ENCODE measurements around the gene HHATL. TPM values are rescaled to one million over a fixed set of nuclear protein-coding genes. Genes with fewer than 3 reads are reported as not detected.

HHATL gene
- total RNA-seq, 2 donors from 2014 or later, result 0.28 TPM; not detected in 1

DNA sequence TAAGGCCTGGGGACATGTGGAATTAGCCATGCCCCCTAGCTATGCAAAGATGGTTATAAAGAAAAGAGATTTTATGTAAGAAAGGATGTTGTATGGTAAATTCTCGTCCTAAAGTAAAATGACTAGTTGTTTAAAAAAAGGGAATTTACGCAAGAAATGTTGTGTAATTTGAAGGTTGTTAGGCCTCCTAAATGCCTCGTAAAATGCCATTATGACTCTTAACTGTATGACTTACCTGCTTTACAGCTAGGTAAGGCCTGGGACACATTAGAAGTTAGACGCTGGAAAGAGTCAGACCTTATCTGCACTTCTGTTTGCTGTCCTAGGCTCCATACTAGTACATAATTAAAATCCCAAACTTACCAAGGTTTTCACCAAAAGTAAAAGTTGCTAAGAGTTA is 17.5 kb upstream of the HHATL start:
- DNase-seq (no peak), ATAC-seq (peak; percentile 70)
- intact Hi-C loops (cut with DNase I, micrococcal nuclease), result no loop called here

DNA sequence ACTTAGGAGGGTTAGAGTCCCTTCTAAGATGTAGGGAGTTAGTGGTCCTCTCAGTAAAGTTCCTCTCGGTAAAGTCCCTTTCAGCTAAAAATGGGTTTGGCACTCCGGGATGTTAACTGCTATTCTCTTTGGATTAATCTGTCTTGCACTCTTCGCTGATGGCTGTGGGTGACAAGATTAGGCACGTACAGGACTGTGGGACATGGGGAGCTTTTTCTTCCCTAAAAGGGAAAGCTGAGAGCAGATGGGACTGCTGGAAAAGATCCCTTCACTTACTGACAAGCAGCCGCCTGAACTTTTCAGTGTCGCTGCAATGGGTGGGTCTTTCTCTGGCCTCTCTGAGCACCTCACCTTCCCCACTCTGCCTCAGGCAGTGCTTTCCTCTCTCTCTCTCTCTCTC is 16.4 kb upstream of the HHATL start:
- DNase-seq (no peak), ATAC-seq (no peak)
- intact Hi-C loops (cut with DNase I, micrococcal nuclease), result no loop called here

DNA sequence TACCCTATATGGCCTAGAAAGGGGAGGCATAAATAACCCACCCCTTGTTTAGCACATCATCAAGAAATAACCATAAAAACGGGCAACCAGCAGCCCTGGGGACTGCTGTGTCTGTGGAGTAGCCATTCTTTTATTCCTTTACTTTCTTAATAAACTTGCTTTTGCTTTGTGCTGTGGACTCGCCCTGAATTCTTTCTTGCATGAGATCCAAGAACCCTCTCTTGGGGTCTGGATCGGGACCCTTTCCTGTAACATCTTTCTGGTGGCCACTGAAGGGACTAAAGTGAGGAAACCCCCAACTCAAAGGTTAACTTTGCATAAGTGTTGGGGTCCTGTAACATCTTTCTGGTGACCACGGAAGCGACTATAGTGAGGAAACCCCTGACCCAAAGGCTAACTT is 15.7 kb upstream of the HHATL start:
- intact Hi-C loops (cut with DNase I, micrococcal nuclease), result no loop called here
- DNase-seq (no peak), ATAC-seq (no peak)

DNA sequence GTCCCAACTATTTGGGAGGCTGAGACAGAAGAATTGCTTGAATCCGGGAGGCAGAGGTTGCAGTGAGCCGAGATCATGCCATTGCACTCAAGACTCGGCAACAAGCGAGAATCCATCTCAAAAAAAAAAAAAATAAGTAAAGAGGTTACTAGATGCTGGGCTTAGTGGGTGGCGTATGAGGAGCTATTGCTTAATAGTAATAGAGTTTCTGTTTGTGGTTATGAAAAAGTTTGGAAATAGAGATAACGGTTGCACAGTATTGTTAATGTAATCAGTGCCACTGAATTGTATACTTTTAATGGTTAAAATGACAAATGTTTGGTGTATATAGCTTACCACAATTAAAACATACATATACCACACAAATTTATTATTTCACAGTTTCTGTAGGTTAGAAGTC is 14.7 kb upstream of the HHATL start:
- DNase-seq (no peak), ATAC-seq (no peak)
- intact Hi-C loops (cut with DNase I, micrococcal nuclease), result no loop called here

DNA sequence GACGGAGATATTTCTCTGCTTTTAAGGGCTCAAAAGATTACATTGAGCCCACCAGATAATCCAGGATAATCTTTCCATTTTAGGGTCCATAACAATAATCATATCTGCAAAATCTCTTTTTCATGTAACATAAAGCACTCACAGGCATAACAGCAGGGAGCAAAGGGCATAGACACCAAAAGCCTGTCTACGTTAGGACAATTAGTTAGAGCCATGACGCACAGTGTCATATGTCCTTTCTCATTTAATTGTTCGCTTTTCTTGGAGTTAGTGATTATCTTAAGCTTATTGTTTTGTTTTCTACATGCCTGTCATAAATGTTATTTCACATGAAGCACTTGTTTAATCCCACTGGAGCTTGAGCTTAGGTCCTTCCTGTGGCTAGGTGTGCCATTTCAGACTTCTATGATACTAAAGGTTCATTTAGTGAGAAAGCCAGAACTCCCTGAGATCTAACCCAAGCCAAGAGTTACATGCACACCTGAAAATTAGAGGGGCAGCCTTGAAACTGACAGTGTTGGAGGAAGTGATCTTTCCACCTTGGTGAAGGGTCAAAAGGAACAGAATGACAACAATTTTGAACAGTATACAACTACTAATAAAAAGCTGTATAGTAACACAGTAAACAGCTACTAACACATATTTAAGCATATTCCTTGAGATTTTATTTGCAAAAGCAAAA is 11.7 kb upstream of the HHATL start:
- DNase-seq, result no peak
- intact Hi-C loops (cut with DNase I, micrococcal nuclease), result no loop called here

DNA sequence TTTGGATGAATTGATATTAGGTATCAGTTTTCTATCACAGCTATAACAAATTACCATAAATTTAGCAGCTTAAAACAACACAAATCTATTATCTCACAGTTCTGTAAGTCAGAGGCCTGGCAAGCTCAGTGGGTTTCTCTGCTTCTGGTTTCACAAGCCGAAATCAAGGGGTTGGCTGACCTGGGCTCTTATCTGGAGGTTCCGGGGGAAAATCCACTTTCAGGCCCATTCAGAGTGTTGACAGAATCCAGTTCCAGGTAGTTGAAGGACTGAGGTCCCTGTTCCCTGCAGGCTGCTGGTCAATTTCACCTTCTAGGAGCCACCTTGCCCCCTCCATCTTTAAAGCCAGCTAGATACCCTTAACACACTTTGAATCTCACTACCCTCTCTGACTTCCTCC is 11.1 kb upstream of the HHATL start:
- ATAC-seq, result no peak
- no peak for DNase-seq
- intact Hi-C loops (cut with DNase I, micrococcal nuclease), result no loop called here

More for the DNA sequence above, 11.7 kb upstream of the HHATL start:
- peak; percentile 37 for ATAC-seq

DNA sequence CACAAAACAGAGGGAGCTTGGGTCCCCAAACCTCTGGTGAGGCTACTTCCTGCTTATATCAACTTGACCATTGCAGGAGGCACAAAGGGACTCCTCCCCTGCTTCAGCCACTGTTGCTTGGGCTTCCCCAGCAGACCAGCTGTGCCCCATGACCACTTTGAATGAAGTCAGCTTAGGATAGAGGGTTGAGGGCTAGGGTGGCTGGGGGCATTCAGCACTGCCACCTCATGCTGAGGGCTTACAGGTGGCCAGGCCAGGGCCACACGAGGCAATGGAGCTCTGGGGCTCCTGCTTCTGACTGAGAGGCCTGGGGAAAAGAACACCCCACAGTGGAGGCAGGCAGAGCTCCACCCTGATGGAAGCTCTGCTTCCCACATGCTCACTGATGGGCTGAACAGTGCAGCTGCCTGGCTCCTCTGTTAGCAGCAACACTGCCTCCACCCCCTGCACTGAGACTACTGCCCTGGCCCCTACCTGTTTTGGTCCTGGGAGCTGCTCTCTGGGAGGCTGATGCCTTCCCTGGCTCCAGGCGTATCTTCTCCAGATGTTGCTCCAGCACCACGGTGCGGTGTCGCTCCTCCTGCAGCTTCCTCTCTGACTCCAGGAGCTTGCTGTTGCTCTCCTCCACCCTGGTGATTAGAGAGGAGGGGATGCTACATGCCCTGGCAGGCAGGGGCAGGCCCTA is 10.2 kb upstream of the HHATL start:
- intact Hi-C loops (cut with DNase I, micrococcal nuclease), result no loop called here
- no peak for DNase-seq

DNA sequence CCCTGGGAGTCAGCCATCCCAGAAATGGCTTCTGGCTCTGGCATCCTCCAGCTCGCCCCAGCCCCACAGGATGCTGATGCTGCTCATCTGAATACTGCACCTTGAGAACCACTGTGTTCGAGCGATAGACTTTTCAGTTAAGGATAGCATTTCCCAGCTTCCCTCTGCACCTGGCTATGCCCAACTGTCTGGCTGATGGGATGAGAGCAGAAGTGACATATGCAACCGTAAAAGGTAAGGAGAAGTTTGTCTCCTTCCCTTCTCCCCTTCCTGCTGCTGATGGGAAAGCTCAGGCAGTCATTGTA is 9.7 kb upstream of the HHATL start:
- DNase-seq (no peak), ATAC-seq (no peak)
- intact Hi-C loops (cut with DNase I, micrococcal nuclease), result no loop called here

More for the DNA sequence above, 10.2 kb upstream of the HHATL start:
- ATAC-seq, result no peak

DNA sequence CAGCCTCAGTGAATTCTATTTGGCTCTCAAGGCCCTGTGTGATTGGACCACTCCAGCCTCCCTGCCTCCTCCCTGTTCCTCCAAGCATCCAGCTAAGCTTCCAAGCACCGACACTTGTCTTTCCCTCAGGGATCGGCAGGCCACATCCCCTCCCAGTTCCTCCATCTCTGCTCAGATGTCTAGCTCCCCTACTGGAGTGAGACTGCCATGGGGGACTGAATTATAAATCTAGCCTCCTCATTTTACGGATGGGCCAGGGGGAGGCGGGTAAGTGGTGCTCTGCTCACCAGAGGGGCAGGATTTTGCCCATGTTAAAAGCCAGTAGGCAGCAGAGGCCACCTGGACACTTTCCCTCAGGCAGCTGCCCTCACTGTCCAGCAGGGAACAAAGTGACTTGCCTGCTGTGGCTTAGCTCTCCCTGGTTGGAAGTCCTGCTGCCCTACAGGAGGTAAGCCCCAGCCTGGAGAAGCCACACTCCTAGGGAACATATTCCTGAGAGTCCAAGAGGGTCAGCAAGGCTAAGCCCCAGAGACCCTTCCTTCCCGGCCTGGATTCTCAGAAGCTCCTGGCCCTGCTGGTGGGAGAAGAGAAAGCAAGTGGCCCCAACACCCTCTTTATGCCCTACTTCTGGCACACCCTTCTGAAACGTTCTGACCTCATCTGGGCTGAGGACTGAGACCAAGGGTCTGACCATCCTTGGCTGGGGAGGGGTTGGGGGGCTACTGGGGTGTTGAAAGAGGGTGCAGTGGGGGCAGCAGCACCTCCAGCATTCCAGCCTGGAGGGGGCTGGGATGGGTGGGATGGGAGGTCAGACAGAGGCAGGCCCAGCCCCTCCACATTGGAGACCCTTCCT is 9.1 kb upstream of the HHATL start:
- ATAC-seq (no peak), DNase-seq (peak in 1 of 2 donors; percentile 12)
- intact Hi-C loops (cut with DNase I, micrococcal nuclease), result no loop called here

DNA sequence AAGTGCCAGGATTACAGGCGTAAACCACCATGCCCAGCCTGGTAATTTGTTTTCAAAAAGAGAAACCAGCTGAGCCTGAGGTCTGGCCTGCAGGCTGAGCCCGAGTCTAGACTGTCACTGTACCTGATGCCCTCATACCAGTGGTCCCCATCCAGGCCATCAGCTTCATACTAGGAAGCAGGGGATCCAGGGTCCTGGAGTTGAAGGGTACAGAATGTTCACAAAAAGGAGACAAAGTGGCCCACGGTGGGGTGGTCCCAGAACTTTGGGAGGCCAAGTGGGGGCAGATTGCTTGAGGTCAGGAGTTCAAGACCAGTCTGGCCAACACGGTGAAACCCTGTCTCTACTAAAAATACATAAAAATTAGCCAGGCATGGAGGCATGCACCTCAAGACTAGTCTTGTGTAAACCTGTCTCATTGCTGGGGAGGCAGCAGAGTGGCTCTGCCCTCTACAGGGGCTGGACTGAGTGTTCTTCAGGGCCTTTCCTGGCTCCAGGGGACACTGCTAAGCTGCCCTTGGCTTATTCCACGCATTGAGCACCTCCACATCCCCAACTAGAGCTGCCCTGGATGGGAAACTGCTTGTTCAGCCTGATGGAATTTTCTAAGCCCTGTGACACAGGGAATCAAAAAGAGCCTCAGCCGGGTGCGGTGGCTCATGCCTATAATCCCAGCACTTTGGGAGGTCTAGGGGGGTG is 7.9 kb upstream of the HHATL start:
- ATAC-seq, result no peak
- no peak for DNase-seq
- intact Hi-C loops (cut with DNase I, micrococcal nuclease), result no loop called here

DNA sequence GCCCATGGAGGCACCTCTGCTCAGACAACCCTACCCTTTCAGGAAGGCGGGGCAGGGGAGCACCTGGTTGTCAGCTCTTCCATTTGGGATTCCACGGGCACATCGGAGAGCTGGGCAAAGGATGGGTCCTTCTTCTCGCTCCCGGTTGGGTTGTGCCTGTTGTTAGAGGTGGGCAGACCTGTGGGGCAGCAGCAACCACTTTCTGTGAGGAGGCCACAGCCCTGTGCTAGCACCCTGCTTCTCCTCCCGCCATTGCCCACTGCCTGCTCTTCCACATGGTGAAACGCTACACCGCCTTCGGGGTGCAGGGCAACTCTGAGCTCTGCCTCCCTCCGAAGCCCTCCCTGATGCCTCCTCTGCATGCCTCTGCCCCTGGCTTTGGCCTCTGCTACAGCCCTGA is 7.0 kb upstream of the HHATL start:
- no peak for ATAC-seq
- no peak for DNase-seq
- intact Hi-C loops (cut with DNase I, micrococcal nuclease), result no loop called here

DNA sequence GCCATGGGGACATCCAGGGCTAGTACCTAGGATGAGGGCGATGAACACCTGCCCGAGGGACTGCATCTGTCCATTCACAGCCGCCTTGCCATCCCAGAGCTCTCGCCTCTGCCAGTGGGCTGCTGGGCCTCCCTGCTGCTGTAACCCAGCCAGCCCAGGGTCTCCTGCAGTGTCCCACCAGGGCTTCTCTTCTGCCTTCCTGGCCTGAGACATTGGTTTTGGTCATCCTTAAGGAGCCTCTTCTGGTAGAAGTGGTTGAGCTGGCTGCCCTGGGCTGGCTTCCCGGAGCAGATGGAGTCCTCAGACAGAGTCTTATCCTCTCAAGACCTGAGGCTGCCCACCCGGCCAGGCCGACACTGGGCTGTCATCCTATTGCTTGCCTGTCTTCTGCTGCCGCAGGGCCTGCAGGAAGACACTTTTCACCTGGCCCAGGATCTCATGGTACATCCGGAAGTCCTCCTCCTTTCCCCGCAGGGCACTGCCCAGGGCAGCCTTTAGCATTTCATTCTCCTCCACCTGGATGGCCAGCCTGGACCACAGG is 6.1 kb upstream of the HHATL start:
- DNase-seq, result peak in 1 of 2 donors; percentile 12
- no peak for ATAC-seq
- intact Hi-C loops (cut with DNase I, micrococcal nuclease), result no loop called here

DNA sequence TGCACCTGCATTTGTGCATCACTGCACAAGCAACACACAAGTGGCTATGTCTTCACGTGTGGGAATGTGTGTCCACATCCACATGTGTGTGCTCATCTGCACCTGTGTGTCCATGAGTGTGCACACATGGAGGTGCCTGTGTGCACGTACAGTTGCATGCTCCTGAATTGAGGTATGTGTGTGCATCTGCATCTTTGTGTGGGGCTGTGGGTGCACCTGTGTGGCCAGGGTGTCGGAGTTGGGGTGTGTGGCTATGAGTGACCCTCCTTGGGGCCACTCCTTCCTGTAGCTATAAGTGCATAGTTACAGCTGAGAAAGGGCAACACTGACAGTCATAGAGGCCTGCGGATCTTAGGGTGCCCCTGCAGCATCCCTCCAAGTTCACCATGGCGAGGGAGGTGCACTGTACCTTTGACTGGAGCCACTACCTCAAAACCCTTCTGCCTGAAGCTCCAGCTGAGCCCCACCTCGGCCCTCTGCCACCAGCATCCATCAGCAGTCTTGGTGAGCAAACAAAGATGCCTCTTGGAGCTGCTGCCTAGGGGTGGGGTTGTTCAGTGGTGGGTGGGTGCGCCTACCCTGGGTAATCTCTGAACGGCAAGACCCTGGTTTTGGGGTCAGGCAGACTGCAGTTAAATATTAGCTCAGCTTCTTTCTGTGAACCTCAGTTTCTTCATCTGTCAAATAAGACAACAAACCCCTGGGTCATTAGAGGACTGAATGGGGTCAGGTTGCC is 5.2 kb upstream of the HHATL start:
- no peak for DNase-seq
- intact Hi-C loops (cut with DNase I, micrococcal nuclease), result no loop called here
- ATAC-seq, result no peak

DNA sequence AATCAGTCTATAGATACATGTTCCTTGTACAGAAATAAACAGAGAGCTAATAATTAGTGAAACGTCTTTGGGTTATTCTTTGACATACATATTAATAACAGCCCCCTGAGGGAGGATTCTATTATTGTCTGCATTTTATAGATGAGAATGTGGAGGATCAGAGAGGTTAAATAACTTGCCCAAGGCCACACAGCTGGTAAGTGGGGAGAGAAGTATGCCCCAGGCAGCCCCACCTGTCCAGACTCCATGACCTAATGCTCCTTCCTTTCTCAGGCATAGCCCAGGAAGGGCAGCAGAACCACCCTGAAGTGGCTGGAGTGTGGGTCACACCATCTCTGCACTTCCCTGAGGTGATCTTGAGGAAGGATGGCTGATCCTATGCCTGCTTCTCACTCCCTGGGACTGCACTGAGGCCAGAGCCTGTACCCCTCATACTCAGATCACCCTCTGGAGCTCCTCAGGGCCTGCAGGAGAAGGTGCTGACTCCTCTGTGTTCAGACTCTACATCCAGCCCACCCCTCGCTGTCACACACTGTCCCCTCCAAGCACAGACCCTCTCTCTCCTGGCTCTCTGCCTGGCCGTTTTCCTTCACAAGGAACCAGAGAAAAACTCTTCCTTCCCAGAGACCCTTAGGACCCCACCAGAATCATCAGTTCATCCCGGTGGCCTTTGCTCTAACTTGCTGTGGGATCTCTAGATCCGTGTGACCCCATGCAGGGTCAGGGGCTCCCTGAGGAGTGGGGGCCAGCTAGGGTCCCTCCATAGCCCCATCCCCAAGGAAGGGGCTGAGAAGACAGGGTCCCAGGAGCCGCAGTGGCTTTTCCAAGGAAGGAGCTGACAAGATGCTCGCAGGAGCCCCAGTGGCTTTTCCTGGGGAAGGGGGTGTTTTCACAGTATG is 4.4 kb upstream of the HHATL start:
- intact Hi-C loops (cut with DNase I, micrococcal nuclease), result no loop called here
- DNase-seq (no peak), ATAC-seq (no peak)

DNA sequence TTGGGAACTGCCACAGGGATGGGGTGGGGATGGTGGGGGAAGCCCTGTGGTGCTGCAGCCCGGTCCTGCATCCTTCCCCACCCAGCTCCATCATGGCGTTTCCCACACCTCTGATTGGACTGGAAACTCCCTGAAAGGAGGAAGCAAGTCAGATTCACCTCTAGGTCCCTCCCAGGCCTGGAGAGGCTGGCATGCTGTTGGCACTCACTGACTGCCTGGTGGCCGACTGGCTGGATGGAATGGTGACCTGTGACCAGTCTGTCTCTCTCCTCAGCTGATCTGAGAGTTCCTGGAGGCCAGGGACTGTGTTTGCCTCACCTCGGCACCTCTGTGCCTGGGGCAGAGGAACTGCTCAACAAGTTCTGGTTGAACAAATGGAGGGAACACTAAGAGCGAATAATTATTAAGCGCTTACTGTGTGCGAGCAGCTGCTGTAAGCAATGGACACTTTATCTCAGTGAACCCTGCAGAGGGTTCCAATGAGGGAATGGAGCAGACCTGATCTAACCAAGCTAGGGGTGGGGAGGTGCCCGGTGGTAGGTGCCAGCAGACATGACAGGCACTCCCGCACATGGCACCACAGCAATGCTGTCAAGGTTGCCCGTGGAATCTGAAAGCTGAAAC is 3.5 kb upstream of the HHATL start:
- ATAC-seq (no peak), DNase-seq (no peak)
- intact Hi-C loops (cut with DNase I, micrococcal nuclease), result no loop called here

DNA sequence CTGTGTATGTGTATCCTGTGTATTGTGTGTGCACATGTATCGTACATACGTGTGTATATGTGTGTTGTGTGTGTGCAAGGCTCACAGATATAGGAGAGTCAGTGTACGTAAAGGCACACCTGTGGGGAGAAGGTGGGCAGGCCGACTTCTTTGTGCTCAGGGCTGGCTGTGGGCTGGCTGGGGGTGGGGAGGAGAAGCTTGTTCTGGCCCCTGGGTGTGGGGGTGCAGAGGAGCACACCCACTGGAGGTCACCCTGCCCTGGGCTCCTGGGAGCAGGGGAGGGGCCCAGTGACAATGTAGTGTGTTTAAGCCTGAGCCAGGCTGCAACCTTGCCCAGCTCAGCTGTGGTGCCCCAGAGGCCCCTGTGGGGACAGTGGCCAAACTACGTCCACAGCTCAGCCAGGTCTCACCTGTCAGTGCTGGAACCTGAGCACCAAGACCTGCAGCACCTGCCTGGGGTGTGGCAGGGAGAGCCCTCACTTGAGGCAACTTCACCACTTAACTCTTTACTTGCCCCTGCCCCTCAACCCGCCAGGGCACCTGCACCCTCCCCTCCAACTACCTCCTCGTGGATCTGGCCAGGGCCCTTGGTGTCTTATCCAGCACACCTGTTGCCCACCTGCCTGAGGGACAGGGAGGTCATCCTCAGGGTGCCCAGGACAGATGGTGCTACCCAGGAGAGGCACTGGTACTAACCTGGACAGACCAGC is 2.6 kb upstream of the HHATL start:
- ATAC-seq, result no peak
- intact Hi-C loops (cut with DNase I, micrococcal nuclease), result no loop called here
- peak in 1 of 2 donors; percentile 20 for DNase-seq
